HG03439 (cell line): ENCODE results near the gene EEPD1.
"Not testable (repeated sequence)": the region's sequence is repeated elsewhere in the genome, so short reads cannot be mapped to it uniquely, and the experiment has no call there.

Experiments used
- ATAC-seq: cut with Tn5 transposase; IDR thresholded peaks from one replicate; pipeline ENCODE4 v1.9.1; 2021; ENCODE audit warnings: mild to moderate bottlenecking, moderate library complexity; ENCODE audit not compliant: unreplicated experiment

Gene EEPD1

DNA sequence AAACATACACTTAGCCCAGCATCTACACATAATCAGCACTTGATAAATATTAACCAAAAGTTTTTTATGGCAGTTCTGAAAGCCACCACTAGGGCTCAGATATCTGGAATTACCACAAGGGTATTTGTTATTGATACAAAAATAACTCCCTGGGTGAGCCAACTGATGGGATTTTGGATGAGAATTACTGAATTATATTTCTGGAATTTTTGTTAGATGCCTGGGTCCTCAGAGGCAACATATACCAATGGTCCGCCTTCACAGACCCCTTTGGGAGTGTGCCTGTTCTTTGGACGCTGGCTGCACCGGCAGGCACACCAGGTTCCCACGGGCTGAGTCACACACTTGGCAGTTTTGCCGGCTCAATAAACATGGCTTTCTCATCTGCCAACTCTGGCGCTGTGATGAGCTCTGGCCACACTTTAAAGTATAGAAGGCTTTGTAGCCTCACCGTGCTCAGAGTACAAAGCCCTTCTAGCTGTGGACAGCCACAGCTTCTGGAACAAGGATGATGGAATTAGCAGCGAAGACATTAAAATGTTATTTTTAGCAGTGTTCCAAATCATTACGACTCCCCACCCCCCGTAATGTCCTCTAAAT lies 24.5 kb upstream of the EEPD1 start:
- no peak for ATAC-seq

DNA sequence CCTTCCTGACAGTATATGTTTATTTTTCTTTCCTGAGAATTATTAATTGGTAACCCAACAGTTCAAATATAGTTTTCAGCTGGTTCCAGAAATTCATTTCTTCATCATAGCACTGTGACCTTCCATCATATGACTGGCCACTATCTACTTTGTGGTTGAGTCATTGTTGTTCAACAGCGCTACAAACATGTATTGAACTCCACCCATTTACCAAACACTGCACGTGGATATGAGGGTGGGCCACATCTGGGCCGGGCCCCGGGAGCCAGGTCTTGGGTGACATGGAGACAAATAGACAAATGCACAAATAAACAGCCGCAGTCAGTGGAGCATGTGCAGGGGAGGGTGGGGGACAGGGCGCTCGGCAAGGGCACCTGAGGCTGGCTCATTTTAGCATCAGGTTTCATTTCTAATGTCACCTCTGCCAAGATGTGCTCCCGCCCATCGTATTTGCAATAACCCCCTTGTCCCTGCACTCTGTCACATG lies 24.0 kb upstream of the EEPD1 start:
- no peak for ATAC-seq

DNA sequence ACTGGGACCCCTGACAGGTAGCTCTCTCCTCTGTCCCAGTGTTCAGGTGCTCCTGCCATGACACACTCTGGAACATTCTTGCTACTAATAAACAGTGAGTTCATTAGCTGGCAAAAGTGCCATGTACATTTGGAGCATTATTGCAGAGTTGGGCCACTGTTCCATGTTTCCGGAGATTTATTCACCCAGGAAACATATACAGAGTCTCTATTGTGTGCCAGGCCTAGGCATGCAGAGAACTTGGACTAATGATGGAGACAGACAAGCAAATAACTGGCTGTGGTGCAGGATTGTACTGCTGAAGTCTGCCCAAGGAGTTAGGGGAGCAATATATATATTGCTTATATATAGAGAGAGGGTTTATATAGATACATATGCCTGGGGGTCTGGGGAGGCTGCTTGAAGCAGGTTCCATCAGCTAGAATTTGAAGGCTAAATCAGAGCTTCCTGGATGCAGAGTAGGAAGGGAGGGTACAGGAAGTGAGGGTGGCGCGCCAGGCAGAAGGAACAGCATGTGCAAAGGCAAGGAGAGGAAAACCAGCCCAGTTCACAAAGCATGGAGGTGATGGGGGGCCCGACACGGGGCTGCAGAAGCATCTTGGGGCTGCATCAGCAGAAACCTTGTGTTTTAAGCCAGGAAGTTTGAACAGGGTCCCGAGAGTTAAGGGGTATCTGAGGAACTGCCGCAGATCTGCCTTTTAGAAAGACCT lies 22.7 kb upstream of the EEPD1 start:
- no peak for ATAC-seq

DNA sequence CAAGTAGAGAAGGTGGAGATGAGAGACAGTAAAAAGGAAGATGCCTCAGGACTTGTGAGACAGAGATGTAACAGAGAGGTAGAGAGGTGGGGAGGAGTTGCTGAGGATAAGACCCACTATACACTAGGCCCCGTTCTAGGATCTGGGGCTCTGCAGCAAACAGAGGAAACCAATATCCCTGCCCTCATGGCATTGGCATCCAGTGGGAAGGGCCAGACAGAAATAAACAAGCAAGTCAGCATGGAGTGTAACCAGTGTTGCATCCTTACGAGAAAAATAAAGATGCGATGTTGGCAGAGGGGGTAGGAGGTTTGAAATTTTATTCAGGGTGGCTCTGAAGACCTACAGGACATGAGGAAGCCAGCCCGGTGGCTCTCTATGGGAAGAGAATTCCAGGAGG lies 22.0 kb upstream of the EEPD1 start:
- no peak for ATAC-seq

DNA sequence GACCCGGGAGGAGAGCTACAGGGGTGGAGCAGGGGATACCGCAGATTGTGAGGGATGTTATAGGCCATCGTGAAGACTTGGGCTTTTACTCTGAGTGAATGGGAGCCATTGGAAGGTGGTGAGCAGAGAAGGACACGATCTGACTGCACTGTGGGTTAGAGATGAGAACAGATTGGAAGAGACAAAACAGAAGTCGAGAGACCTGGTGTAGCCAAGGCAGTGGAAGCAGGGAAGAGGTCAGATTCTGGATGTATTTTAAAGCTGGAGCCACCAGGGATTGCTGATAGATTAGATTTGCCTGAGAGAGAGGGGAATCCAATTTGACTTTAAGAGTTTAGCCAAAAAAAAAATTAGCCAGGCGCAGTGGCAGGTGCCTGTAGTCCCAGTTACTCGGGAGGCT lies 21.6 kb upstream of the EEPD1 start:
- ATAC-seq: no peak

DNA sequence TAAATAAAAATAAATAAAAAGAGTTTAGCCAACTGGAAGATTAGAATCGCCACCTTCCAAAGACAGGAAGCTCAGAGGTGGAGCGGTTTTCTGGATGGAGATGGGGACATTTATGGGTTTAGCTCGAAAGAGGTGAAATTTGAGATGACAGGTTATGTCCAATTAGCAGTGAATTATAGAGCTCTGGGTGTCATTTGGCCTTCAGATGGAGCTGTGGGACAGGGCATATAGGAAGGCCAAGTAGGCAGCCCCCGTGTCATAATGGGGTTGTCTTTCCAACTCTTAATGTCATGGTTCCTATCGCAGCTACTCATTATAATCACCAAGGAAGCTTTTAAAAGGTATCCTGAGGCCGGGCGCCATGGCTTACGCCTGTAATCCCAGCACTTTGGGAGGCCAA lies 21.0 kb upstream of the EEPD1 start:
- ATAC-seq: no peak

DNA sequence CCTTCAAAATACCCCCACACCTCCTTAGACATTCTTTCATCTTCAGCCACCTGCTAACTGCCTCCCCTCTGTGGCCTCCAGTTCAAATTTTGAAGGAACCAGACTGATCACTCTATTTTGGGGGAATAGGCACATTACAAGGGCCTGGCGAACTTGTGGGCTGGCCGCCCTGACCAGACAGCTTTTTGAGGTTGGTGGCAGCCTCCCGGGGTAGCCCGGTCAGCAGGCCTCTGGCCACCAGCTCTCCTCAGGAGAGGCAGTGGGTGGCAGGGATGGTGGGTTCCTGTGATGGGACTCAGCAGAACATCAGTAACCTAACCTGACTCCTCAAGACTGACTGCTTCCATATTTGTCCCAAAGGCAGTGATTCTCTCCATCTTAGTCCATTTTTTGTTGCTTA lies 17.4 kb upstream of the EEPD1 start:
- no peak for ATAC-seq

DNA sequence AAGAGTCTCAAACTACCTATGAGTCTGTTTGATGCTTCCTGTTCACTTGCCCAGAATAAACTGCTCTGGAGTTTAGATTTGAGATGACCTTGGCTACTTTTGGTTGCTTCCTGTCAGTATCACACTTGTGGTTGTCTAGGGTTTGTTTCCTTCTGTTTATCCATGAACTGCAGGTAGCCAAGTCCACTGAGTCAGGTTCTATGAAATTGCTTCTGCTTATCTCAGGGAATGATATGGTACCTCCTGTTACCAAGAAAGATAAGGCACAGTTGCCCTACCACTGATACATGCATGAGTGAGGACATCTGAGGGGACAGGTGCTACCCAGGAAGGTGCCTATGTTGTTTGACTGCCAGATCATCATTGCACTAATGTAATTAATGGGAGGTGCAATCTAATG lies 15.8 kb upstream of the EEPD1 start:
- ATAC-seq: no peak

DNA sequence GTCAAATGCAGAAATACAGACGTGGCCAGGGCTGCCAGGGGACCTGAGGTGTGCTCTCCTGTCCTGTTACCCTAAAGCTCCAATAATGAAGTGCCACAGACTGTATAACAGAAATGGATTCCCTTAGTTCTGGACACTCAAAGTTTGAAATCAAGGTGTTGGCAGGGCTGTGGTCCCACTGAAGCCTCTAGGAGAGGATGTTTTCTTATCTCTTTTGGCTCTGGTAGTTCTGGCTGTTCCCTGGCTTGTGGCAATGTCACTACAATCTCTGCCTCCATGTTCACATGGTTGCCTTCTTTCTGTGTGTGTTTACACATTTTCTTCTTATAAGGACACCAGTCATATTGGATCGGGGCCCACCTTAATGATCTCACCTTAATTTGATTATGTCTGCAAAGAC lies 15.3 kb upstream of the EEPD1 start:
- ATAC-seq: no peak

DNA sequence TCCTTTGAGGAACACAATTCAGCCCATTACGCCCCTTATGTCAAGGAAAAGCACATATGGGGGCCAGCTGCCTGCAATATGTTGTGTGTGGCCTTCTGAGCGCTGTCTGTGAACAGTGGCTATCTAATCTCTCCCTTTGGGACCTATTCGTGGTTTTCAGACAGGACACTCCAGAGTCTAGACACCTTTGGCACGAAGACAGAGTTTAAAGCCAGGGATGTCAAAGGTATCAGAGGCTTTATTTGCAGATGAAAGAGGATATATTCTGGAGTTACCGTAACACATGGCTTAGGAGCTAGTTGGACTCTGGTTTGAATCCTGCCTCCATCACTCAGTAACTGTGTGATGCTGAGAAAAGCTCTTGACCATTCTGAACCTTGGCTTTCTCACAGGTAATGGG lies 14.8 kb upstream of the EEPD1 start:
- no peak for ATAC-seq

DNA sequence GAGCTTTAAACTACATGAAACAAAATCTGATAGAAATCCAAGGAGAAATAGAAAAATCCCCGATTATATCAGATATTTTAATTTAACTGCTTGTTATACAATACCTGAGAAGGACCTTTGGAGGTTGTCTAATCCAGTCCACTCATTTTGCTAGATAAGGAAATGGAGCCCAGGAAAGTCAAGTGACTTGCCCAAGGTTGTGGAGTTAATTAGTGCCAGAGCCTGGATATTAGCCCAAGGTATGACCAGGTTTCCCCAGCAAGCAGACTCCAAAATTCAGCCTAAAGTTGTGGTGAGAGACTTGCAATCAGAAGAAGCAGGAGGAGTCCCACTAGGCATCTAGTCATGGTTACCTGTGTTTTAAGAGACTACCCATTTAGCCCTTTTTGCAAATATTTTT lies 11.7 kb upstream of the EEPD1 start:
- no peak for ATAC-seq

DNA sequence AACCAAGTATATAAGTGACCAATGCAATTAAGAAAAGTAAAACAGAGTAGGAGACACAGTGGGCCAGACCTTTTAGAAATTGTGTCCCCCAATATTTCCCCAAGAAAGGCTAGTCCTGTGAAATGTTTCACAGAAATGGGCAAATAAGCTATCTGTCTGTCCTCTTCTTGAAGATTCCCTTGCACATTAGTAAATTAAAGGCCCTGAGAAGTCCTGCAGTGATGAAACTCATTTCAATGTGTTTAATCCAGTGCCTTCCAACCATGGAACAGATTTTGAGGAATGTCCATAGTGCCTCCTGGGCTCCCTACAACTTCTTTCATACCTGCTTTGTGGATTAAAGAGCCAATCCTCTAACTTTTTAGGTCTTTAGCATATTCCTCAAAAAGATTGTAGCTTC lies 11.2 kb upstream of the EEPD1 start:
- ATAC-seq: no peak

DNA sequence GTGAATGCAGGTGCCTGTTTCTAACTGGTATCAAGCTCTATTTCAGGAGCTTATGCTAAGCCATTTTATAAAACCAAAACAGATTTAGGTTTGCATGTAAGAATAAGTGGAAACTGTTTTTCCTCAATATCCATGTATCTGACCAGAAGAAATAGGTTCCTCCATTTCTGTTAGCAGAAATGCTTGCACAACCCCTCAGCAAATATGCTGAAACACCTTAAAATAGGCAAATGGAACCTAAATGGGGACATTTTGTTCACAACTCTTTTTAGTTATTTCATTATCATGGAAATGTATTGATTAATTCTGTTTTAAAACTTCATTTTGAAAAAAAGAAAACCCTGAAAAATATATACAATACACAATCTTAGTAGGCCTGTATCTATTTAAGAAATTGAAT lies 8.9 kb upstream of the EEPD1 start:
- no peak for ATAC-seq

DNA sequence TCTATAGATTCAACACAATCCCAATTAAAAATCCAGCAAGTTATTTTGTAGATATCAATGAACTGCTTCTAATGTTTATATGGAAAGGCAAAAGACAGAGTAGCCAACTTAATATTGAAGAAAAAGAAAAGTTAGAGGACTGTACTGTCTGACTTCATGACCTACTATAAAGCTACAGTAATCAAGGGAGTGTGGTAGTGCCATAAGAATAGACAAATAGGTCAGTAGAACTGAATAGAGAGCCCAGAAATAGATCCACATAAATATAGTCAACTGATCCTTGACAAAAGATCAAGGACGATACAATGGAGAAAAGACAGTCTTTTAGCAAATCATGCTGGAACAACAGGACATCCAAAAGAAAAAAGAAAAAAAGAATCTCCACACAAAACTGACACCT lies 7.4 kb upstream of the EEPD1 start:
- no peak for ATAC-seq

DNA sequence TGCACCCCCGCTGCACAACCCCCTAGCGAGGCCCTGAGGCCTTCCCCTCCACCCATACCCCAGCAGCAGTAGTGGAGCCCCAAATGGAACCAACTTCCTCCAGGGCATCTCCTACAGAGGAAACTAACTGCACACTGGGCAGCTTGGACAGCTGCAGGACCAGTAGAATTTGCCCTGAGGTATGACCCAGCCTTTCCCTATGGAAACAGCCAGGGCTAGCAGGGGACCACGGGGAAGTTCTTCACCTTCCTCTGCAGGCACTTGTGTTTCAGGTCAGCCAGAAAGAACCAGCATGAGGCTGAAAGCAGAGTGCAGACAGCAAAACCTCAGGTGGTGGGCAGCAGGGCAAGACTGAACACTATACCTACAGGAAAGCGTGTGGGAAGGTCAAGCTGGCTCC lies 5.7 kb upstream of the EEPD1 start:
- ATAC-seq: no peak

DNA sequence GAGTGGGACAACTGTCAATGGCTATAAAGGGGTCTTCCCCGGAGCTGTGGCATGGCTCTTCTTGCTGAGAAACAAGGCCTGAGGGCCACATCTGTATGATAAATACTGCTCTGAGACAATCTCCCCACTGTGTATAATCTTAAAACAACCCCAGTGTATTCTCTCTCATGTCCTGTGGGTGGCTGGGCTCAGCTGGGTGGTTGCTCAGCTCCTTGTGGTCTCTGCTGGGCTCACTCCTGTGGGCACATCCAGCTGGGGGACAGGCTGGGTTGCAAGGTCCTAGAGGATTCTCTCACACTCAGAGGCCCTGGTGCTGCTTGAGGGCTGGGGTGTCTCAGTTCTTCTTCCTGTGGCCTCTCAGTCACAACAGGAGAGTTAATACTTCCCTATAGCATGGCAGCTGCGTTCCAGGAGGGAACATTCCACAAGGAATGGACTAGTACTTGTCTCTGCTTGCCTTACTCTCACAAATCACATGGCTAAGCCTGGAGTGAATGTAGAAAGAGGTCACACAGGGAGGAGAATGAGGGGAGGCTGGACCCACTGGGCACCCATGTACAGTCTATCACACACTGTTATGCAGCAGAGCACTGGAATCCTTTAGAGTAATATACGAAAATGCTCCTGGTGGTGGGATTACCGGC lies 4.5 kb upstream of the EEPD1 start:
- ATAC-seq: no peak

DNA sequence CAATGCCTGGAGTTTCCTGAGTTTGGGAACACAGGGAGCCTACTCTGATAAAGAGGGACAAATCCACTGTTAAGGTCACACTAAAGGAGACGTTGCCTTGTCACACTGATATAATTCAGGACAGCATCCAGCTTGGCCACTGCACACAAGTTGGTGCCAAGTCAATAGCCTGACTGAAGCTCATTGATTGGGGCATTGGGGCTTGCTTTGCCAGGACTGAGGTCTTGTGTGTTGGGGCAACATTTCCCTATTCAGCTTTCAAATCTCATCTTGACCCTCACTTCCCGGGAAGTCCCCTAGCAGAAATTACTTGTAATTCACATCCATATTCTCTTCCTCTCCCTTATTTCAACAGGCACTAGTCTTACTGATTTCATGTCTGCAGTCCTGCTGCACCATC lies 3.8 kb upstream of the EEPD1 start:
- not testable (repeated sequence) for ATAC-seq

DNA sequence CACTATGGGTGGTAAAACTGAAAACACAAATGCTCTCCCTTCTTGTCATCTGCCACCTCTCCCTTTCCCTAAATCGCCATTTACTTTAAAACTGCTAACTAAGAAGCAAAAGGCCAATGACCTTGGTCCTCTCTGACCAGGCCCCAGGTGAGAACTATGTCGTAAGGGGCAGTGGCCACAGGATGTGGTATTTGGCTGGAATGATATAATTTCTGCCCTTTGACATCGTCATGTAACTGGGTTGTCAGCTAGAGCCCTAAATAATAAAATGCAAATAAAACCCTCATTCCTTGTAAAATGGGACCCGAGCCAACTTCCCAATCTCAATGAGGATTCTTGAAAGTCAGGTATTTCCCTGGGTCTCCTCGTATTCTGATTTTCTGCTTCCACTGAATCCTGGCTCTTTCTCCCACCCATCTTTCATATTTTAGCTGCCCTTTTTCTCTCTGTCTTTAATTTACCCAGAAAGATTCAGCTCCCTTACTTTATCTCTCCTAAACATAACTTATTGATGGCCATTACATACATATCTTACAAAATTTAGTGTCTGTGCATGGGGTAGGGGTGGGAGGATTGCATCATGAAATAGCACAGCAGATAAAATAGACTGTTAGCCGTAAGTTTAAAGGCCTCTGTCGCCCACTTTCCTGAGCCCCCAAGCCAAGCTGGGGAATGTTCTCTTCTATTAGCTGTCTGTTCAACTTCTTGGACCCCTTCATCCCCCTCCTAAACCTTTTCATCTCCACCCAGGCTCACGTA lies 3.2 kb upstream of the EEPD1 start:
- ATAC-seq: no peak

DNA sequence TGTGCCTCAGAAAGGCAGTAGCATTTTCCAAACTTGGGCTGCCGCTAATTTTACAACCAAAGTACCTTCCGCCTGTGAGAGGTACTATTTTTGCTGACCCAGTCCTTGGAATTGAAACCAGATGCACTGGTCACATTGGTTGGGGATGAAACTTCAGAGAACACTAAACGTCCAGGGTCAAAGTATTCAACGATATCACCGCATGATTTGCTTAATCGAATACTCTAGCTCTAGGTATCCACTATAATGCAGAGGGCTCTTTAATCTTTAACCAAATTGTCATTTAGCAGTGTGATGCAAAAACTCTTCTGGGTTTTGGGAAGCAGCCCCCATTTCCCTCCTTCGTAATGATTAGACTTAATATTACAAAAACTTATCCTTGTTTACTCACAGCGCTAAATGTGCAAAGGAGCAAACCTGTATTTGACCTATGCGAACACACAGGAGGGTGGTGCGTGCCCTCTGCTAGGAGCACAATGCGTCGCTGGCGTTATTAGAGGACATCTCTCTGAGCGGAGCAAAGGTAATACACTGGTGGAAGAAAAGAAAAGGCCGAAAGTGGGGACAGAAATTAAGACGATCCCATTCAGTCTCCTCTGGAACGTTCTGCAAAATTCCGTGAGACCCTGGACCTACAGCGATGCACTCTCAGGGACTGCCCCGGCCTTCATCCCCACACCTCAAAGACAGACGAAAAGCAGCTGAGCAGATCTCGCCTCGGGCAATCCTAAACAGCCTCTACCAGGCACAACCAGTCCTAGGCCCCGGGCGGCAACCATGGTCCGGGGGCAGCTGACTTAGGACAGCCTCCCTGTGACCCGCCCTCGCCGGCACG lies 916 bp upstream of the EEPD1 start:
- ATAC-seq: no peak

DNA sequence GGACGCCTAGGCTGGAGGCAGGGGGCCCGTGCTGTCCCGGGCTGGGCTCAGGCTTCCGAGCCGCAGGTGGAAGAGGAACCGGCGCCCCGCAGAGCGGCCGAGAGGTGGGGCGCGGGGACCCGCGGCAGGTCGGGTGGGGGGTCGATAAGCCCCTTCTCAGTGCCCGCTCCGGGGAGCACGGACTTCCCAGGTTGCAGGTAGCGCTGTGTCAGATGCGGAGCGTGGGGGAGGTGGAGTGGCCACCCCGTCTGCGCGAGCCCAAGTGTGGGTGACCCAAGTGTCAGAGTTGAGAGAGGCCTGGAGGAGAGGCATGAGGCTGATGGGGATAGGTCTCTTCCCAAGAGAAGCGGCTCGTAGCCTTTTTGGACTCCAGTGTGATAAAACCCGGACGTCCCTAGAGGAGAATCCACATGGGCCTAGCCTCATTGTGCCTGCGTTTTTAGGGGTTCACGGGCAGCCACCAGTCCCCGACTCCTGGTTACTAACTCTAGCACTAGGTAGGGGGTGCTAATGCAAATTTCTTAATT lies 580 bp downstream of the EEPD1 start:
- ATAC-seq: no peak
